Activated T-helper 2 cell treated with anti-CD3 and anti-CD28 coated beads, Interferon-gamma antibody, Interleukin-2, Interleukin-4, amounts not matched to agents 10 μg/mL and 5 μg/mL and 100 μg/mL, durations not matched to agents 14 hours and 24 hours and 36 hours (primary cell): ENCODE data around the gene NPLOC4. TPM values are rescaled to one million over a fixed set of nuclear protein-coding genes. Genes with fewer than 3 reads are reported as not detected.

Source experiments
- DNase-seq: peaks from one replicate; pipeline ENCODE4 v3.0.0; 2021; ENCODE audit warnings: low spot score
- H3K27ac Mint-ChIP-seq: one replicate; pipeline ENCODE4 v1.8.0; 2021; ENCODE audit warnings: mixed read lengths
- H3K27me3 Mint-ChIP-seq: one replicate; pipeline ENCODE4 v1.8.0; 2021; ENCODE audit warnings: low read depth, mixed read lengths
- H3K36me3 Mint-ChIP-seq: one replicate; pipeline ENCODE4 v1.8.0; 2021; ENCODE audit warnings: low read depth, mixed read lengths
- H3K4me1 Mint-ChIP-seq: one replicate; pipeline ENCODE4 v1.8.0; 2021; ENCODE audit warnings: low read depth, mixed read lengths
- H3K4me3 Mint-ChIP-seq: one replicate; pipeline ENCODE4 v1.8.0; 2021; ENCODE audit warnings: low read depth, mild to moderate bottlenecking, moderate library complexity, mixed read lengths
- H3K9me3 Mint-ChIP-seq: one replicate; pipeline ENCODE4 v1.8.0; 2021; ENCODE audit warnings: mixed read lengths
- intact Hi-C: fragments of 100-400 bp; cut with micrococcal nuclease; formaldehyde crosslinking; loops from one replicate; pipeline ENCODE4 v1.15.1; 2023
- total RNA-seq: library from RNA; stranded (reverse); gene quantifications from 2 replicates; pipeline ENCODE4 v1.2.3, GENCODE V29; 2022

The NPLOC4 gene
- total RNA-seq, 1 donor from 2014 or later: 138 TPM

GRCh38 chr17:81514489-81514738 is 122.5 kb downstream of the NPLOC4 start:
- Mint-ChIP-seq H3K36me3 (peaks cover 37% of the 10 kb centered on the region), H3K4me3 (peak overlapping the region; percentile 86), H3K9me3 (no peaks in the 10 kb centered on the region), H3K4me1 (peaks cover 18% of the 10 kb centered on the region), H3K27ac (peak overlapping the region; percentile 17), H3K27me3 (no peaks in the 10 kb centered on the region)
- DNase-seq: no peak
- intact Hi-C loops: loop anchor here (5.0 kb wide), 1 partner anchor 117 kb away; the partner anchor contains the start of gene BAHCC1

GRCh38 chr17:81513753-81514488 is 123.0 kb downstream of the NPLOC4 start:
- peak overlapping the region; percentile 90 for H3K27ac Mint-ChIP-seq
- peak overlapping the region; percentile 86 for H3K4me3 Mint-ChIP-seq
- H3K27me3 Mint-ChIP-seq: no peaks in the 10 kb centered on the region
- intact Hi-C loops: loop anchor here (2.0 to 5.0 kb wide), 2 partner anchors 117 to 167 kb away; partner anchors contain the start of gene BAHCC1
- peaks cover 42% of the 10 kb centered on the region for H3K36me3 Mint-ChIP-seq
- peaks cover 23% of the 10 kb centered on the region for H3K4me1 Mint-ChIP-seq
- no peaks in the 10 kb centered on the region for H3K9me3 Mint-ChIP-seq
- peak; percentile 42 for DNase-seq

GRCh38 chr17:81513372-81513752 is 123.5 kb downstream of the NPLOC4 start:
- no peaks in the 10 kb centered on the region for H3K27me3 Mint-ChIP-seq
- peak overlapping the region; percentile 90 for H3K27ac Mint-ChIP-seq
- intact Hi-C loops: loop anchor here (2.0 to 5.0 kb wide), 2 partner anchors 116 to 167 kb away; partner anchors contain the start of gene BAHCC1
- peaks cover 47% of the 10 kb centered on the region for H3K36me3 Mint-ChIP-seq
- peak overlapping the region; percentile 86 for H3K4me3 Mint-ChIP-seq
- peaks cover 25% of the 10 kb centered on the region for H3K4me1 Mint-ChIP-seq
- no peaks in the 10 kb centered on the region for H3K9me3 Mint-ChIP-seq
- peak; percentile 65 for DNase-seq

GRCh38 chr17:81512562-81513371 is 124.1 kb downstream of the NPLOC4 start, which contains the start of gene ACTG1:
ACTG1 (minus strand) TSS chr17:81512799; CDS start chr17:81512354, 445 bp downstream.
- no peaks in the 10 kb centered on the region for H3K9me3 Mint-ChIP-seq
- peak within 1 kb of the TSS; percentile 90 for H3K27ac Mint-ChIP-seq
- intact Hi-C loops: loop anchor here (2.0 to 5.0 kb wide), 2 partner anchors 115 to 166 kb away; partner anchors contain the start of gene BAHCC1
- H3K4me3 Mint-ChIP-seq: peak within 1 kb of the TSS; percentile 97
- peaks cover 25% of the 10 kb centered on the region for H3K4me1 Mint-ChIP-seq
- DNase-seq: peak; percentile 90
- no peaks in the 10 kb centered on the region for H3K27me3 Mint-ChIP-seq
- H3K36me3 Mint-ChIP-seq: peaks cover 50% of the 10 kb centered on the region

GRCh38 chr17:81511804-81512561 is 124.9 kb downstream of the NPLOC4 start:
- DNase-seq: peak; percentile 30
- Mint-ChIP-seq H3K27me3 (no peaks in the 10 kb centered on the region), H3K9me3 (no peaks in the 10 kb centered on the region), H3K4me3 (peak overlapping the region; percentile 97), H3K4me1 (peaks cover 27% of the 10 kb centered on the region), H3K27ac (peak overlapping the region; percentile 75), H3K36me3 (peaks cover 52% of the 10 kb centered on the region)
- intact Hi-C loops: loop anchor here (2.0 to 5.0 kb wide), 2 partner anchors 115 to 165 kb away; partner anchors contain the start of gene BAHCC1

- H3K27ac Mint-ChIP-seq: peak overlapping the region; percentile 75
- peak overlapping the region; percentile 97 for H3K4me3 Mint-ChIP-seq
- no peaks in the 10 kb centered on the region for H3K27me3 Mint-ChIP-seq
- peaks cover 52% of the 10 kb centered on the region for H3K36me3 Mint-ChIP-seq
- no peaks in the 10 kb centered on the region for H3K9me3 Mint-ChIP-seq
- H3K4me1 Mint-ChIP-seq: peaks cover 26% of the 10 kb centered on the region
- intact Hi-C loops: loop anchor here (5.0 kb wide), 1 partner anchor 114 kb away; the partner anchor contains the start of gene BAHCC1
- no peak for DNase-seq
Observed at GRCh38 chr17:81511554-81511803, 125.4 kb downstream of the NPLOC4 start.

- Mint-ChIP-seq H3K27ac (peak overlapping the region; percentile 91), H3K9me3 (no peaks in the 10 kb centered on the region), H3K27me3 (no peaks in the 10 kb centered on the region), H3K4me1 (peaks cover 21% of the 10 kb centered on the region), H3K4me3 (peak overlapping the region; percentile 97), H3K36me3 (peaks cover 52% of the 10 kb centered on the region)
- DNase-seq: peak; percentile 30
- intact Hi-C loops: loop anchor here (5.0 kb wide), 1 partner anchor 114 kb away; the partner anchor contains the start of gene BAHCC1
Observed at GRCh38 chr17:81510785-81511553, 125.9 kb downstream of the NPLOC4 start.

- peak overlapping the region; percentile 91 for H3K27ac Mint-ChIP-seq
- no peak for DNase-seq
- no peaks in the 10 kb centered on the region for H3K9me3 Mint-ChIP-seq
- intact Hi-C loops: loop anchor here (5.0 kb wide), 1 partner anchor 113 kb away; the partner anchor contains the start of gene BAHCC1
- no peaks in the 10 kb centered on the region for H3K27me3 Mint-ChIP-seq
- H3K4me1 Mint-ChIP-seq: peaks cover 20% of the 10 kb centered on the region
- H3K4me3 Mint-ChIP-seq: peak overlapping the region; percentile 97
- H3K36me3 Mint-ChIP-seq: peaks cover 50% of the 10 kb centered on the region
Observed at GRCh38 chr17:81509972-81510784, 126.7 kb downstream of the NPLOC4 start.

GRCh38 chr17:81509207-81509971 is 127.5 kb downstream of the NPLOC4 start:
- H3K4me3 Mint-ChIP-seq: peak overlapping the region; percentile 97
- no peaks in the 10 kb centered on the region for H3K9me3 Mint-ChIP-seq
- peaks cover 4% of the 10 kb centered on the region for H3K27me3 Mint-ChIP-seq
- peaks cover 20% of the 10 kb centered on the region for H3K4me1 Mint-ChIP-seq
- peak overlapping the region; percentile 82 for H3K27ac Mint-ChIP-seq
- peaks cover 48% of the 10 kb centered on the region for H3K36me3 Mint-ChIP-seq
- no peak for DNase-seq
- intact Hi-C loops: no loop called here

GRCh38 chr17:81508639-81509206 is 128.2 kb downstream of the NPLOC4 start:
- intact Hi-C loops: no loop called here

More at GRCh38 chr17:81508639-81509206, 128.2 kb downstream of the NPLOC4 start:
- Mint-ChIP-seq H3K4me3 (peak overlapping the region; percentile 97), H3K27me3 (peaks cover 4% of the 10 kb centered on the region), H3K9me3 (no peaks in the 10 kb centered on the region), H3K4me1 (peaks cover 20% of the 10 kb centered on the region), H3K36me3 (peaks cover 48% of the 10 kb centered on the region), H3K27ac (peak overlapping the region; percentile 82)
- DNase-seq: no peak
